ENCODE measurements around the gene ZNF385D. TPM values are rescaled to one million over a fixed set of nuclear protein-coding genes. Genes with fewer than 3 reads are reported as not detected.

The ZNF385D gene
- polyA plus RNA-seq, 1 of the 3 experiments (the other 2 are of a cell fraction): 1.8 TPM

GRCh38 chr3:21405671-21406667, 345.0 kb downstream of the ZNF385D start:
- no peaks in the 10 kb centered on the region for H3K9me2 ChIP-seq
- CTCF ChIA-PET: no interaction called here
- H3K9me3 ChIP-seq: no peaks in the 10 kb centered on the region
- H3K4me3 ChIP-seq (ENCODE audit: low read depth in 2 of 2, low read length in 1 of 2): no peak overlapping the region
- TF ChIP-seq SMC3 (IDR thresholded peaks at IDR 0.05; ENCODE audit: low read depth, low read length) (no peak), RAD21 (IDR thresholded peaks at IDR 0.05; ENCODE audit: low read length) (no peak), POLR2AphosphoS5 (IDR thresholded peaks at IDR 0.05; ENCODE audit: low read depth, low read length) (no peak), RXRA (IDR thresholded peaks at IDR 0.05; ENCODE audit: borderline replicate concordance, low read depth) (no peak), JUND (IDR thresholded peaks at IDR 0.05) (no peak)
- no peaks in the 10 kb centered on the region for H3K27me3 ChIP-seq (ENCODE audit: insufficient read depth)
- H3K36me3 ChIP-seq (replicated peaks in 1 of 2; ENCODE audit: control insufficient read depth in 1 of 2, insufficient read depth in 2 of 2, low read length in 1 of 2): no peaks in the 10 kb centered on the region
- POLR2A ChIA-PET: interaction anchor here (0.7 kb wide), 1 partner anchor 387 kb away, joined by 3 read pairs; no protein-coding TSS in a partner anchor
- DNase-seq: no peak
- H4K20me1 ChIP-seq (ENCODE audit: insufficient read depth): no peaks in the 10 kb centered on the region
- no peak overlapping the region for H3K4me2 ChIP-seq
- no peaks in the 10 kb centered on the region for H3F3A ChIP-seq (replicated peaks; ENCODE audit: insufficient read depth)
- no peak overlapping the region for H3K9ac ChIP-seq
- H3K79me2 ChIP-seq (ENCODE audit: insufficient read depth): no peaks in the 10 kb centered on the region
- H3K4me1 ChIP-seq (ENCODE audit: control insufficient read depth in 1 of 2, insufficient read depth in 2 of 2, low read depth in 1 of 2, low read length in 1 of 2): no peaks in the 10 kb centered on the region
- H2AFZ ChIP-seq (ENCODE audit: low read depth): no peak overlapping the region
- 81% methylated on average over 30 of the region's 47 CpGs for WGBS (ENCODE audit: low lambda C conversion rate)
- no peak overlapping the region for H3K27ac ChIP-seq (ENCODE audit: low read depth in 2 of 2, low read length in 1 of 2)

GRCh38 chr3:21398461-21398860, 352.5 kb downstream of the ZNF385D start:
- Histone ChIP-seq H3K9me3 (no peaks in the 10 kb centered on the region), H3K4me1 (ENCODE audit: control insufficient read depth in 1 of 2, insufficient read depth in 2 of 2, low read depth in 1 of 2, low read length in 1 of 2) (no peaks in the 10 kb centered on the region), H2AFZ (ENCODE audit: low read depth) (no peak overlapping the region), H3K4me3 (ENCODE audit: low read depth in 2 of 2, low read length in 1 of 2) (no peak overlapping the region), H3F3A (replicated peaks; ENCODE audit: insufficient read depth) (no peaks in the 10 kb centered on the region), H3K36me3 (replicated peaks in 1 of 2; ENCODE audit: control insufficient read depth in 1 of 2, insufficient read depth in 2 of 2, low read length in 1 of 2) (no peaks in the 10 kb centered on the region), H3K4me2 (no peak overlapping the region), H4K20me1 (ENCODE audit: insufficient read depth) (no peaks in the 10 kb centered on the region), H3K9me2 (no peaks in the 10 kb centered on the region), H3K9ac (no peak overlapping the region), H3K27me3 (ENCODE audit: insufficient read depth) (no peaks in the 10 kb centered on the region), H3K27ac (ENCODE audit: low read depth in 2 of 2, low read length in 1 of 2) (no peak overlapping the region), H3K79me2 (ENCODE audit: insufficient read depth) (no peaks in the 10 kb centered on the region)
- ChIA-PET CTCF (no interaction called here), POLR2A (no interaction called here)
- 54% methylated on average over 4 of the region's 4 CpGs for WGBS (ENCODE audit: low lambda C conversion rate)
- DNase-seq: no peak
- TF ChIP-seq GABPA (IDR thresholded peaks at IDR 0.05; ENCODE audit: low read depth) (no peak), EZH2phosphoT487 (IDR thresholded peaks at IDR 0.05; ENCODE audit: borderline replicate concordance, low read depth) (no peak), USF2 (IDR thresholded peaks at IDR 0.05; ENCODE audit: borderline replicate concordance, low read depth, low read length) (no peak), CHD2 (IDR thresholded peaks at IDR 0.05; ENCODE audit: low read length, partially characterized antibody) (no peak), NFIC (IDR thresholded peaks at IDR 0.05; ENCODE audit: borderline replicate concordance) (no peak), PBX3 (IDR thresholded peaks at IDR 0.05) (no peak), CTCF (IDR thresholded peaks at IDR 0.05) (no peak), RXRA (IDR thresholded peaks at IDR 0.05; ENCODE audit: borderline replicate concordance, low read depth) (no peak), EP300 (IDR thresholded peaks at IDR 0.05; ENCODE audit: borderline replicate concordance in 1 of 2, low read depth in 1 of 2, low read length in 1 of 2) (no peak), JUND (IDR thresholded peaks at IDR 0.05) (no peak), RAD21 (IDR thresholded peaks at IDR 0.05; ENCODE audit: low read length) (no peak), FOXJ3 (CRISPR knock-in tag; IDR thresholded peaks at IDR 0.05) (no peak), TEAD4 (IDR thresholded peaks at IDR 0.05; ENCODE audit: borderline replicate concordance, insufficient read depth) (no peak), MAX (IDR thresholded peaks at IDR 0.05; ENCODE audit: low read depth) (no peak), MEF2A (IDR thresholded peaks at IDR 0.05; ENCODE audit: borderline replicate concordance, low read depth) (no peak), RFX5 (IDR thresholded peaks at IDR 0.05; ENCODE audit: low read length) (no peak), RCOR1 (IDR thresholded peaks at IDR 0.05; ENCODE audit: low read length) (no peak), GATA2 (CRISPR knock-in tag; IDR thresholded peaks at IDR 0.05) (no peak)

All from SK-N-SH (cell line).